A549 treated with GW870086 at 1 μM for 4 hours (cell line): ENCODE measurements around the gene IQSEC1. TPM values are rescaled to one million over a fixed set of nuclear protein-coding genes. Genes with fewer than 3 reads are reported as not detected.

Source experiments
- total RNA-seq: library from RNA; stranded (reverse); fragments of 200-300 nt; extraction: Qiagen RNA extraction; gene quantifications from 5 replicates; pipeline ENCODE4 v1.2.3, GENCODE V29; 2022; ENCODE audit warnings: low read depth

The IQSEC1 gene
- total RNA-seq = 14.7 to 19.5 TPM (median 18.3 TPM) in 5 replicates

DNA sequence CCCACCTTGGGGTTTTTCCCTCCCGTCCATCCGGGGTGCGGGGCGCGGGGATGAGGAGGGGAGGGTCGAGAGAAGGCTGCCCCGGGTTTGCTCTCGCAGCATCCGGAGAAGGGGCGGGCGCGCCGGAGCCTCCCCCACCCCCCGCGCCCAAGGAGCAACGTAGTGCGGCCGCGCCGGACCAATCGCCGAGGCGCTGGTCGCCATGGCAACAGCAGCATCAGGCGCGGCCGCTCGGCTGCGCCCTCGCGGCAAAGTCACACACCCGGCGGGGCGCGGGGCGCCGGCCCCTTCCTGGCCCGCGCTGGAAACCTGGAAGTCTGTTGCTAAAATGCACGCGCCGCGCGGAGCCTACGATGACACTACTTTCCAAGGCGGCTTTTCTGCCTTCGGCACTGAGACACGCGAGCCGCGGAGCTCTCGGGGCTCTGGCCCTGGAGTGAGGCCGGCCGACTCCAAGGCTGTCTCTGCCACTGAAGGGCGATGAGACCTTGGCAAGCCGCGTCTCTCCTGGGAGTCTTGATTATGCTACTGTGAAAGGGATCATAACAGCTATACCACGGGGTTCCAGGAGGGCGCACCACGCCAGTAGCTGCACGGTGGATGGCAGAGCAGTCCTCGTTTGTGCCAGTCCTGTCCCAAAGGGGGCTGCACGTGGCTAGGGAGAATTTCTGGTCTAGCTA lies at the start of gene IQSEC1:
IQSEC1 (minus strand) TSS at position 104 of the 680 bp plus-strand sequence. CDS start 415 bp downstream, outside the sequence.

Other genes starting within 250 kb of the IQSEC1 start
- gene RPL32, start 231.9 kb downstream of the IQSEC1 start, total RNA-seq = 2,367 to 2,542 TPM (median 2,408 TPM) in 5 replicates